Measurements from ENCODE around the gene CCDC15.

GRCh38 chr11:125062218-125062930 lies 108.4 kb downstream of the CCDC15 start:
- TF ChIP-seq CTCF (IDR thresholded peaks at IDR 0.05 in 4 of 5, conservative IDR thresholded peaks at IDR 0.05 in 1 of 5), result no peak
- no peak for TF ChIP-seq POLR2A (IDR thresholded peaks at IDR 0.05)
